ENCODE data around the gene IL17F.

Gene IL17F

DNA sequence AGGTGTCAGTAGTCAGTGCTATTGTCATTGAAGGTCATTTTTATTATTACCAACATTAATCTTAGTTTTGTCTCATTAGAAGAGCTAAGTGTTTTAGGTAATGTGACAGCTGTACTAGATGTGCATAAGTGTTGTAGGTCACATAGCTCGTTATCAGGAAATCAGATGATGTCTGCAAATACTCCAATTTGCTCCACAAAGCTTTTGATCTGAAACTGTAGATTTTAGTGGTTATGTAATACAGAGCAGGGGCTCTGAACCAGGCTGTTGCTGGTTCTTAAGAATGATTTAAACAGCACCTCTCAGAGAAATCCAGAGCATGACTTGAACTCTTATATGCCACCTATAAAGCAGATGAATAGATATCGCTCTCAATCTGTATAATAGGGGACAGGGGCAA lies 2.5 kb downstream of the IL17F start:
- H3K36me3 ChIP-seq (ENCODE audit: insufficient read depth, low read depth, low read length) = no peaks in the 10 kb centered on the region
- no peak overlapping the region for H3K27ac ChIP-seq (ENCODE audit: low read length)
- H3K4me1 ChIP-seq (ENCODE audit: insufficient read depth, low read length) = no peaks in the 10 kb centered on the region
- H3K9ac ChIP-seq (ENCODE audit: low read depth, low read length) = no peak overlapping the region
- no peaks in the 10 kb centered on the region for H3K9me3 ChIP-seq (ENCODE audit: insufficient read depth, low read depth, low read length)
- H3K4me3 ChIP-seq (ENCODE audit: low read length) = no peak overlapping the region
- no peaks in the 10 kb centered on the region for H3K27me3 ChIP-seq (ENCODE audit: insufficient read depth, low read length)

DNA sequence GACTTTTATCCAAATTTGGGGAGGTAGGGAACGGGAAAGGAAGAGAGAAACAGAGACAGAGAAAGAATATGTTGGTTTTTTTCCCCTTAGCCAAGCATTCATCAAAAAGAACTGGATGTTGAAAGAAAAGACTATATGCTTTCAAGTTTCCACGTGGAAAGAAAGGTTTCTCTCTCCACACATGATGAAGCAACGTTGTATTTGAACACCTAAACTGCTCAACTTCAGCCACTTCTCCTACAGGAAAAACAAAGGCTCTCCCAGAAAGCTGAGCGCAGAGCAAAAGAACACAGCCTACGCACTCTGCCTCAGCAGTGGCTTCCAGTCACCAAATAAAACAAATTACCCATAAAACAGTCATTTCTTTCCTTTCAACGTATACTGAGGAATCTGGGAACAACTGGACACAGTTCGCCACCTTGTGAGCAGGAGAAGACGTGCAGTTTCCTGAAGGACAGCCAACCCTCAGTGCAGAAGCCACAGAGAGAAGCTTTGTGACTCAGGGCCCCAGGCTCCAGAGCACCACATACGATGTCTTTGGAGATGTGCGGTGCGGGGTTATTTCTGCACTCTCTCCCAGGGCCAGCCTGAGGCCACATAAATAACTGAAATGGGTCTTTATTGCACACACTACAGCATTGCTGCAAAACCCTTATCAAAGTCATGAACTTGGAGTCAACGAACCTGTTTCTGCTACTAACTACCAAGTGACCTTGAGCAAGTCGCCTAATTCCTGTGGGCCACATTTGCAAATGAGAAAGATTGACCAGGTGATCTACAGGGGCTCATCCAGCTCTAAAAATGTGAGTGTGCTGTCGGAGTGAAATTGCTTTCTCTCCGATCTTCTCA lies 10.1 kb downstream of the IL17F start:
- Histone ChIP-seq H3K9me3 (ENCODE audit: insufficient read depth, low read depth, low read length) (no peaks in the 10 kb centered on the region), H3K36me3 (ENCODE audit: insufficient read depth, low read depth, low read length) (no peaks in the 10 kb centered on the region), H3K9ac (ENCODE audit: low read depth, low read length) (no peak overlapping the region), H3K27me3 (ENCODE audit: insufficient read depth, low read length) (no peaks in the 10 kb centered on the region), H3K27ac (ENCODE audit: low read length) (no peak overlapping the region), H3K4me3 (ENCODE audit: low read length) (no peak overlapping the region), H3K4me1 (ENCODE audit: insufficient read depth, low read length) (no peaks in the 10 kb centered on the region)

DNA sequence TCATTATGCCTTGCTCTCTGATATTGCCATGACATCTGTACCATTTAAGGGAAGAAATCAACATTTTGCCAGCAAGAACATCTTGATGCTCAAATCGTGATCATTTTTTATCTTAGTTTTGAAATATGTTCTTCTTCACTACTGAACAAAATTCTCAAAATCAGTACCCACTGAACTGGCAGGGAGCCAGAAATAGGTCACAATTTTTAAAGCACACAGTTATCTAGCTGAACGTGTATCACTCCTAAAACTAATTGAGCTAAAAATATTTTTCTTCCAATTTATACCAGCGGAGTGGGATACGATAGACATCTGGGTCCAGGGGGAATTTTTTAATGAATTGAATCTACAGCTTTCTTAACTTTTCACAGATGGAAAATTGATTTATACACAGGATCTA lies 11.3 kb downstream of the IL17F start:
- H3K27me3 ChIP-seq (ENCODE audit: insufficient read depth, low read length) = no peaks in the 10 kb centered on the region
- H3K27ac ChIP-seq (ENCODE audit: low read length) = no peak overlapping the region
- no peaks in the 10 kb centered on the region for H3K36me3 ChIP-seq (ENCODE audit: insufficient read depth, low read depth, low read length)
- no peaks in the 10 kb centered on the region for H3K4me1 ChIP-seq (ENCODE audit: insufficient read depth, low read length)
- H3K9ac ChIP-seq (ENCODE audit: low read depth, low read length) = no peak overlapping the region
- no peak overlapping the region for H3K4me3 ChIP-seq (ENCODE audit: low read length)
- H3K9me3 ChIP-seq (ENCODE audit: insufficient read depth, low read depth, low read length) = no peaks in the 10 kb centered on the region

DNA sequence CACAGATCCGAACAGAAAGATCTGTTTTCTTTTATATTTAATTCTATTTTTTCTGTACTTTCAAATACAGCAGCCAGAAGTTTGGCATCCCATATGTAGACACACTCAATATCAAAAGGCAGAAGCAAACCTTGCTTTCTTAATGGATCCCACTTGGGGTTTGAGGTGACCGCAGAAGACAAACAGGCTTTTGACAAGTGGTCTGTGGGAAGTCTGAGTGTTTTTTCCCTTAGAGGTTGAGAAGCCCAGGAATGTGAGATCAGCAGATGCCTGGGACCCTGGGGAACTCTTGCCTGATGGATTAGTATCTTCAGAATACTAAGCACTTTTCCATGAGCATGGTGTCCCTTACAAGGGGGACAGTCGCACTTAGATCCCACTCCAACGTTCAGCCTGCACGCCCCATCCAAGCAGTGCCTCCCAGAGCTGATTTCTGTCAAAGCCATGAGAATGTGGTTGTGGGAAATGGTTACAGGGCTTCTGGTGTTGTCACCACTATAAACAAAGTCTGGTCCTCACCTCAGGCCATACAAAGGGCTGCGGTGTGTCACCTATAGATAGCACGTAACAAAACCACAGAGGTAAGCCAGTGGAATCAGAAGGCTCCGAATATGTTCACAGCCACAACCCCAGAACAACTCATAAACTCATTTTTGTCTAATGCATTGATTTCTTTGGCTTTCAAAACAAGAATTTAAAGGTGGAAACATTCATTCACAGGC lies 12.7 kb downstream of the IL17F start:
- H3K27ac ChIP-seq (ENCODE audit: low read length) = no peak overlapping the region
- no peaks in the 10 kb centered on the region for H3K4me1 ChIP-seq (ENCODE audit: insufficient read depth, low read length)
- no peaks in the 10 kb centered on the region for H3K36me3 ChIP-seq (ENCODE audit: insufficient read depth, low read depth, low read length)
- H3K9ac ChIP-seq (ENCODE audit: low read depth, low read length) = no peak overlapping the region
- H3K4me3 ChIP-seq (ENCODE audit: low read length) = no peak overlapping the region
- H3K27me3 ChIP-seq (ENCODE audit: insufficient read depth, low read length) = no peaks in the 10 kb centered on the region
- no peaks in the 10 kb centered on the region for H3K9me3 ChIP-seq (ENCODE audit: insufficient read depth, low read depth, low read length)

DNA sequence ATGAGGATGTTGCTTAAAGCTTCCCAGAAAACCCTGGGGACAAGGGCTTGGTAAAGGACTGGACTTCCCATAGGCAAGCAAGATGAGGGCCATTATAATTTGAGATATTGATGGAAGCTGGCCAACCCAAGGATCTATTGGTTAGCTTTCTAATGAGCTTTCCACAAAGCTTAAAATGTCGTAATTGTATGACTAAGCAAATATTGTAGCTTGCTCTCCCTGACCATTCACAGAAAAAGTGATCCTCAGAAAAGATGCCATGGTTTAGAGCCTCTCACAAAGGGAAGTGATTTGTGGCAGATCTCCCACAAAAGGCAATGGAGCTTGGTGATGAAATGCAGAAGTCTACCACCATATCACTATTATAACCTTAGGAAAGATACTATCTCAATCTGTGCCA lies 13.6 kb downstream of the IL17F start:
- Histone ChIP-seq H3K27ac (ENCODE audit: low read length) (no peak overlapping the region), H3K36me3 (ENCODE audit: insufficient read depth, low read depth, low read length) (no peaks in the 10 kb centered on the region), H3K9me3 (ENCODE audit: insufficient read depth, low read depth, low read length) (no peaks in the 10 kb centered on the region), H3K27me3 (ENCODE audit: insufficient read depth, low read length) (no peaks in the 10 kb centered on the region), H3K9ac (ENCODE audit: low read depth, low read length) (no peak overlapping the region), H3K4me3 (ENCODE audit: low read length) (no peak overlapping the region), H3K4me1 (ENCODE audit: insufficient read depth, low read length) (no peaks in the 10 kb centered on the region)

DNA sequence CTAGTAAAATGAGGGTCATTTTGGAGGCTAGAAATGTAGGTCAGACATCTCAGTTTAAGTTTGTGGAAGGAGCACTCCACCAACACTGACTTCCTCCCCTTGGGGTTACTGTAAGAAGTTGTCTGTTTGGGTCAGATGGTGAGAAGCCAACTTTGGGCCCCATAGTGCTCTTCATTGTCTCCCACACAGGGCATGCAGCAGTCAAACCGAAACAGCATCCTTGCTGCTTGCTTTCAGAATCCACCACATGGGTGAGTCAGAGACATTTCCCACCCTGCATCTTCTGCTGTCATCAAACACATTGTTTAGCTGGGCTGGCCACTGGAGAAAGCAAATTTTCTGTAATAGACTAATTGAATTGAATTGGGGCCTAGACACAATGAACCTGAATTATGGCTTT lies 16.8 kb downstream of the IL17F start:
- Histone ChIP-seq H3K9ac (ENCODE audit: low read depth, low read length) (no peak overlapping the region), H3K4me3 (ENCODE audit: low read length) (no peak overlapping the region), H3K36me3 (ENCODE audit: insufficient read depth, low read depth, low read length) (no peaks in the 10 kb centered on the region), H3K27ac (ENCODE audit: low read length) (no peak overlapping the region), H3K9me3 (ENCODE audit: insufficient read depth, low read depth, low read length) (no peaks in the 10 kb centered on the region), H3K27me3 (ENCODE audit: insufficient read depth, low read length) (no peaks in the 10 kb centered on the region; the same call in 1 of the 2 replicates), H3K4me1 (ENCODE audit: insufficient read depth, low read length) (no peaks in the 10 kb centered on the region)

DNA sequence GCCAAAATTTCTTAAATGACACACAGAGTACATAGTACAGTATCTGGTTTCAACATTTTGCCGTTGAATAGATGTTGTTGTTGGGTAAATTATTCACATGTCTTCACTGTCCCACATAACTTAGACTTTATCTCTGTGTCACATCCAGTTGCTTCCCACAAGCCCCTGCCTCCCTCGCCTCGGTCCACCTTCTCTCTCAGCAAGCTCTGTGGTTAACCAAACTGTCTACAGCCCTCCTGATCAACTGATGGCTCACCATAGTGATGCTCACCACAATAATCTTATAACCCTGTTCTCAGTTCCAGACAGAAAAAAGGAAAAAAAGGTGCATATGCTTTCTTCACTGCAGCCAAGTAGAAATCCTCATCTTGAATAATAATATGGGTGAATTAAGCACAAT lies 23.0 kb downstream of the IL17F start:
- H3K36me3 ChIP-seq (ENCODE audit: insufficient read depth, low read depth, low read length) = no peaks in the 10 kb centered on the region
- H3K27ac ChIP-seq (ENCODE audit: low read length) = no peak overlapping the region
- no peaks in the 10 kb centered on the region for H3K9me3 ChIP-seq (ENCODE audit: insufficient read depth, low read depth, low read length)
- no peak overlapping the region for H3K4me3 ChIP-seq (ENCODE audit: low read length)
- no peaks in the 10 kb centered on the region for H3K4me1 ChIP-seq (ENCODE audit: insufficient read depth, low read length)
- H3K9ac ChIP-seq (ENCODE audit: low read depth, low read length) = no peak overlapping the region
- no peaks in the 10 kb centered on the region; the same call in 1 of the 2 replicates for H3K27me3 ChIP-seq (ENCODE audit: insufficient read depth, low read length)

DNA sequence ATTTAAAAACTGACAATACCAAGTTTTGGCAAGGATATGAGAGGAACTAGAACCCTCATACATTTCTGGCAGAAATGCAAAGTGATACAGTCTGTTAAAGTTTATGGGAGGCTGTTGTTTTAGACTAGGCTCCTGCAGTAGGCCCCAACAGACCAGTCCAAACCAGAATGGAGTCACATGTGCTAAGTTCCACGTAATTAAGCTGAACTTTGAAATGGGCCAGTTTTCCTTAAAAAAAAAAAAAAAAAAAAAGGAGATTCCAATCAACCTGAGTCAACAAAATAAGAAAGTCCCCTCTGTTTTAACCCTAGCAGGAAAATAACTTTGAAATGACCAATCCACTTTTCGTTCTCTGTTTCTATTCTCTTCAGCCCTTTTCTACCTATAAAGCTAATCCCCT lies 26.5 kb downstream of the IL17F start:
- H3K9me3 ChIP-seq (ENCODE audit: insufficient read depth, low read depth, low read length) = no peaks in the 10 kb centered on the region
- H3K27me3 ChIP-seq (ENCODE audit: insufficient read depth, low read length) = no peaks in the 10 kb centered on the region
- no peak overlapping the region for H3K27ac ChIP-seq (ENCODE audit: low read length)
- H3K36me3 ChIP-seq (ENCODE audit: insufficient read depth, low read depth, low read length) = no peaks in the 10 kb centered on the region
- no peaks in the 10 kb centered on the region for H3K4me1 ChIP-seq (ENCODE audit: insufficient read depth, low read length)
- no peak overlapping the region for H3K4me3 ChIP-seq (ENCODE audit: low read length)
- H3K9ac ChIP-seq (ENCODE audit: low read depth, low read length) = no peak overlapping the region

DNA sequence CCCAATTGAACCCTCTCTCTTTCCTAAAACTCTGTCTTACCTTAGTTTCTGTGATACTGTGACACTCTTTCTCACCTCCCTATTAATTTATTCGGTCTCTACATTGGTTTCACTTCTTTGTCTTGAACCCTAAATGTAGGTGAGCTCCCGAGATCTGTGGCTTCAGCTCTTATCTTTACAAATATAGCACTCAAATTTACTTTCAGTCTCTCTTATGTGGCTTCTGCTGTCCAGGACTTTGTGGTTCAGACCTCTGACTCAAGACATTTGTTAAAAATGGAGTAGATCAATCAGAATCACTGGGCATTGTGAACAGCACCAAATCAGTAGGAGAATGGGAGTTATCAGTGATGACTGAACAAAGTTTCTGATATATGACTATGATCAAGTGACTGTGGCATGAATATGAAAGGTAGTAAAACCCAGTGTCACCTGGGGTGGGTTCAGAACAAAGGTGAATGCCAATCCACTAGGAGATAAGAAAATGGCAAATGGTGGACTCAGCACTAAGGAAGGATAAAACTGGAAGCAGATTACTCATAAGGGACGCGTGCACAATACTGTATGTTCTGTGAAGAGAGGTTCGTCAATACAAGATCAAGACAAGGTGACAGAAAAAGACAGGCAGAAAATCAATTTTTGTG lies 27.2 kb downstream of the IL17F start:
- H3K9ac ChIP-seq (ENCODE audit: low read depth, low read length) = no peak overlapping the region
- no peak overlapping the region for H3K4me3 ChIP-seq (ENCODE audit: low read length)
- no peaks in the 10 kb centered on the region for H3K9me3 ChIP-seq (ENCODE audit: insufficient read depth, low read depth, low read length)
- H3K27me3 ChIP-seq (ENCODE audit: insufficient read depth, low read length) = no peaks in the 10 kb centered on the region
- no peak overlapping the region for H3K27ac ChIP-seq (ENCODE audit: low read length)
- H3K4me1 ChIP-seq (ENCODE audit: insufficient read depth, low read length) = no peaks in the 10 kb centered on the region; the same call in 1 of the 2 replicates
- H3K36me3 ChIP-seq (ENCODE audit: insufficient read depth, low read depth, low read length) = no peaks in the 10 kb centered on the region

DNA sequence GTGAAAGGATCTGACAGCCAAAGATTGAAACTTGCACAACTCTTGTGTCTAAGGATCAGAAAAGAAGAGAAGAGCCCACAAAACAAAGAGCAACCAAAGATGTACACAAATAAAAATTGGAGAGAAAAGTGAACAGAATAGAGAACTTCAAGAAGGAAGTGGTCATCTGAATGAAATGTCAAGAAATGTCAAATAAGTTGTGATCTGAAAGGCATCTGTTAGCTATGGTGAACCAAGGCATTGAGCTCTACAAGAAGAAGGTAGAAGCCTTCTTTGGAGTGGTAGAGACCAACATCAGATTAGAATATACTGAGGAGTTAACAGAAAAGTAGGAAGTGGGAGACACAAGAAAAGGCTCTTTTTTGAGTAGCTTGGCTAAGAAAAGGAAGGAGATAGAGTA lies 28.5 kb downstream of the IL17F start:
- H3K27me3 ChIP-seq (ENCODE audit: insufficient read depth, low read length) = no peaks in the 10 kb centered on the region
- H3K27ac ChIP-seq (ENCODE audit: low read length) = no peak overlapping the region
- no peaks in the 10 kb centered on the region for H3K36me3 ChIP-seq (ENCODE audit: insufficient read depth, low read depth, low read length)
- no peaks in the 10 kb centered on the region for H3K9me3 ChIP-seq (ENCODE audit: insufficient read depth, low read depth, low read length)
- no peaks in the 10 kb centered on the region; the same call in 1 of the 2 replicates for H3K4me1 ChIP-seq (ENCODE audit: insufficient read depth, low read length)
- H3K9ac ChIP-seq (ENCODE audit: low read depth, low read length) = no peak overlapping the region
- H3K4me3 ChIP-seq (ENCODE audit: low read length) = no peak overlapping the region

DNA sequence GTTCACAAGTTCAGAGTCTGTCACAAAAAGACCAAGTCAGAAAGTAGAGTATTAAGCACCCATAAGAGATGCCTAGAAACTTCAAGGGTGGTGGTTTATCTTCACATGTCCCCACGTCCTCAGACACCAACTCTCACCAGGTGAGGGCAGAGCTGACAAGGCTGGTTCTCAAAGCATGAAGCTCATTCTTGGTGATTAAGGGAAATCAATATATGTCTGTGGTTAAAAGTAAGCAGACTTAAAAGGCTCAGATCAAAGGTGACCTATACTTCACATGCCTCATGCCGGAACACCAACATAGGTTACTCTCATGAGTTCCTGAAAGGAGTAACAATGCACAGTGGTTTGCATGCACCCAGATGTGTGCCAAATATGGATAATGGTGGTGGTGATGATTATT lies 31.2 kb downstream of the IL17F start:
- no peak overlapping the region for H3K27ac ChIP-seq (ENCODE audit: low read length)
- no peaks in the 10 kb centered on the region for H3K36me3 ChIP-seq (ENCODE audit: insufficient read depth, low read depth, low read length)
- H3K4me3 ChIP-seq (ENCODE audit: low read length) = no peak overlapping the region
- no peak overlapping the region for H3K9ac ChIP-seq (ENCODE audit: low read depth, low read length)
- no peaks in the 10 kb centered on the region for H3K9me3 ChIP-seq (ENCODE audit: insufficient read depth, low read depth, low read length)
- no peaks in the 10 kb centered on the region for H3K27me3 ChIP-seq (ENCODE audit: insufficient read depth, low read length)
- no peaks in the 10 kb centered on the region; the same call in 1 of the 2 replicates for H3K4me1 ChIP-seq (ENCODE audit: insufficient read depth, low read length)
